ENCODE measurements around the gene SPPL2A.

Gene SPPL2A

DNA sequence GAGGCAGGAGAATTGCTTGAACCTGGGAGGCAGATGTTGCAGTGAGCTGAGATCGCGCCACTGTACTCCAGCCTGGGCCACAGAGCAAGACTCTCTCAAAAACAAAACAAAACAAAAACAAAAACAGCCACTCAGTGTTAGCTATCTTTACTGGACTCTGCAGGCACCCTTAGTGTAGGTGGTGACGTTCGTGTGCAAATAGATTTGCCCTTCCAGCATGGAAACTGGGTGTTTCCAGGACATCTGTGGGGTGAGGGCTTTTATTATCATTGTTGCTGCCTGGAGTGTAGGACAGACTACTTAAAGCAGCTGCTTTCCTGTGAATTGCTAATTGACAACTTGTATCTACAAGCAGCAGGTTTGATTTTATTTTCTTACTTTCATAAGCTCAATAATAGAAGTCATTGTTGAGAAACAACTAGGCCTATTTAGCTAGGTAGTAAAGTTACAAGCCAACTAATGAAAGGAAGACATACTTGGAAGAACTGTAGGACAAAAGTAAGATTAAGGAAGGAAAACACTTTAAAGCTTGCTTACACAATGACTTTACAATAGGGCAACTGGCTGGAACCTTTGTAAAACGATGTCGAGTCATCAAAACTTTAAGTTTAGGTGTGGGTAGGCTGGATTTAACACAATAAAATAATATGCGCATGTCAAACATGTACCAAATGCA is 25.4 kb upstream of the SPPL2A start:
- peaks cover 4% of the 10 kb centered on the region for H3K27me3 Mint-ChIP-seq (ENCODE audit: low read depth, poor library complexity)
- H3K36me3 Mint-ChIP-seq (ENCODE audit: low read depth) = no peaks in the 10 kb centered on the region
- H3K9me3 Mint-ChIP-seq = no peaks in the 10 kb centered on the region
- H3K27ac Mint-ChIP-seq = no peak overlapping the region
- no peak overlapping the region for H3K4me3 Mint-ChIP-seq
- TF ChIP-seq, protein P1, sequence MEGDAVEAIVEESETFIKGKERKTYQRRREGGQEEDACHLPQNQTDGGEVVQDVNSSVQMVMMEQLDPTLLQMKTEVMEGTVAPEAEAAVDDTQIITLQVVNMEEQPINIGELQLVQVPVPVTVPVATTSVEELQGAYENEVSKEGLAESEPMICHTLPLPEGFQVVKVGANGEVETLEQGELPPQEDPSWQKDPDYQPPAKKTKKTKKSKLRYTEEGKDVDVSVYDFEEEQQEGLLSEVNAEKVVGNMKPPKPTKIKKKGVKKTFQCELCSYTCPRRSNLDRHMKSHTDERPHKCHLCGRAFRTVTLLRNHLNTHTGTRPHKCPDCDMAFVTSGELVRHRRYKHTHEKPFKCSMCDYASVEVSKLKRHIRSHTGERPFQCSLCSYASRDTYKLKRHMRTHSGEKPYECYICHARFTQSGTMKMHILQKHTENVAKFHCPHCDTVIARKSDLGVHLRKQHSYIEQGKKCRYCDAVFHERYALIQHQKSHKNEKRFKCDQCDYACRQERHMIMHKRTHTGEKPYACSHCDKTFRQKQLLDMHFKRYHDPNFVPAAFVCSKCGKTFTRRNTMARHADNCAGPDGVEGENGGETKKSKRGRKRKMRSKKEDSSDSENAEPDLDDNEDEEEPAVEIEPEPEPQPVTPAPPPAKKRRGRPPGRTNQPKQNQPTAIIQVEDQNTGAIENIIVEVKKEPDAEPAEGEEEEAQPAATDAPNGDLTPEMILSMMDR (IDR thresholded peaks at IDR 0.05) = no peak
- DNase-seq = no peak
- peaks cover 20% of the 10 kb centered on the region for H3K4me1 Mint-ChIP-seq

DNA sequence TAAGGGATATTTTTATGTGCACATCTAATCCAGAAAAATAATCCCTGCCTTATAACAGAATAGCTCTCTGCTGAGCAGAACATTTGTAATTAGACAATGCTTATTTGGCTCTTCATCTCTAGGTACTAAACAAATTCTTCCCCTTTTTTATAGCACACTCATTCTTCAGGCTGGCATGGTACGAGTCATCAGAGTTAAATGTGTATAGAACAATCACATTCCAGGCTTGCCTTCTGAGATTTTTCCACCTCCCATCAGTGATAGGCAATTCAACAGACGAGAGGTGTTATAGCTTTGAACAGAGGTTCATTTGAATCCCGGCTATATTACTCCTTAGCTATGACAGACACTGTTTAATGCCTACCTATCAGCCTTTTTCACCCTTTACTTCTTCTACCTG is 21.4 kb upstream of the SPPL2A start:
- TF ChIP-seq, protein P1 (IDR thresholded peaks at IDR 0.05) = no peak
- Mint-ChIP-seq H3K27me3 (ENCODE audit: low read depth, poor library complexity) (peaks cover 4% of the 10 kb centered on the region), H3K36me3 (ENCODE audit: low read depth) (no peaks in the 10 kb centered on the region), H3K4me1 (peaks cover 17% of the 10 kb centered on the region), H3K27ac (no peak overlapping the region), H3K9me3 (no peaks in the 10 kb centered on the region), H3K4me3 (no peak overlapping the region)
- DNase-seq = no peak

DNA sequence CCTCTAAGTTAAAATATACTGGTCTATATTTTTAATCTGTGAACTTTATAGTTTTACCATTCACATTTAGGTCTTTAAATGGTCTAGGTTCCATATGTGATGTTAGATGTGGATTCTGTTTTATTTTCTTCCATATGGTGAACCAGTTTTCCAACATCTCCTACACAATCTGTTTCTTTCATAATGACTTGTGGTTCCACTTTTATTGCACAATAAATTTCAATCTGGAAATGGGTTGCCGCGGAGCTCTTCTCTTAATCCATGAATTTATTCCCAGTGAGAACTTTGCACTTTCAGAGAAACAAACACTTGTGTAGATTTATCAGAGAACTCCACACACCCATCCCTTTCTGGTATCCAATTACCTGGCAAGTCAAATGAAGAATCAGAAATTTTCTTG is 20.9 kb upstream of the SPPL2A start:
- no peak for DNase-seq
- TF ChIP-seq, protein P1 (IDR thresholded peaks at IDR 0.05) = no peak
- H3K9me3 Mint-ChIP-seq = no peaks in the 10 kb centered on the region
- H3K4me3 Mint-ChIP-seq = no peak overlapping the region
- peaks cover 4% of the 10 kb centered on the region for H3K27me3 Mint-ChIP-seq (ENCODE audit: low read depth, poor library complexity)
- H3K27ac Mint-ChIP-seq = no peak overlapping the region
- H3K4me1 Mint-ChIP-seq = peaks cover 14% of the 10 kb centered on the region
- H3K36me3 Mint-ChIP-seq (ENCODE audit: low read depth) = no peaks in the 10 kb centered on the region

DNA sequence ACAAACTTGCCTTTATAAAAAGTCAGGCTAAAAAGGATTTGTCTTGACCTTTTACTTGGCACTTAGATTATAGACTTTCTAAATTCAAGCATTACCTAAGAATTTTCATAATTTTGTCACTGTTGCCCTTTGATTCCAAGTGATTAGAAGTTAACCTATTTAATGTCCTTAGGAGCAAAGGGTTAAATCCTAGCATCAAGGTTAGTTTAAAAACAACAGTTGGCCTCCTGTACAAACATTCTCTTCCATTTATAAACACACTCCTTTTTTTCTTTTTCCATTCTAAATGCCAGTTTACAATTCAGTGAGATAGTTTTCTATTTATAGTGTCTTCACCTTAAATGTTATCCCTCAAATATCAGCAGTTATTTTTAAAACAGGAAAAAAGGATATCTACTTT is 18.4 kb upstream of the SPPL2A start:
- Mint-ChIP-seq H3K9me3 (no peaks in the 10 kb centered on the region), H3K27me3 (ENCODE audit: low read depth, poor library complexity) (peaks cover 4% of the 10 kb centered on the region), H3K4me3 (no peak overlapping the region), H3K36me3 (ENCODE audit: low read depth) (no peaks in the 10 kb centered on the region), H3K4me1 (no peaks in the 10 kb centered on the region), H3K27ac (no peak overlapping the region)
- TF ChIP-seq, protein P1 (IDR thresholded peaks at IDR 0.05) = no peak
- DNase-seq = no peak

DNA sequence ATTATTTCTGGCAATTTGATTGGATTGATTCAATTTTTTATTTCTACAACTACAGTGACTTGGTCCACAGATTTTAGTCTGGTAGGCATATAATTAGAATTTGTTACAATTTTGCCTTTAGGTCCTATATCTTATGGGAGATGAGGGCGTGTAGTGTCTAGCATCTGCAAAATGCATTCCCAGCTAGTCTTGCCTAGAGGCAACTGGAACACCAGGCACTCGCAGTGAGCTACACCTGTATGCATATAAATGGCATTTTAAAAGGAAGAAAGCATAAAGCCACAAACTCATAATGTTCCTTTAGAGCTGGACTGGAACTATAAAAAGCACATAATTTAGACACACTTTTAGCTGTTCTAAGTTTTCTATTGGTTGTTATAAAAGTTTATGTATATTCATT is 17.9 kb upstream of the SPPL2A start:
- H3K27ac Mint-ChIP-seq = no peak overlapping the region
- TF ChIP-seq, protein P1 (IDR thresholded peaks at IDR 0.05) = no peak
- DNase-seq = no peak

DNA sequence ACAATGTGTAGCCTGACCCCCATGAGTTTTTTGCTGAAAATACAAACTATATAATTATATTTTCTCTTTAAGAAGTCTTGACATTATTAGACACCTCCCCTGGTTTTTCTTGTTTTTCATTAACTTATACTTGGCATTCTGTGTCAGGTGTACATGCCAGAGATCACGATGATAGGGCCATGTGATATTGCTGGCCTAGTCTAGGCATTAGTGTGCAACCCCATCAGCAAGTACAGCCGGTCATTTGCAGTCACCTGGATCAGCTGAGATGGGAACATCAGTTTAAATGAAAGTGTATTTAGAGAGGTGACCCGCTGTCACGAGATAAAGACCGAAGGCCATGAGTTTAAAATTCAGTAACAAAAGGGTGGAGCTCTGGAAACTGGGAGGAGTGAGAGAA is 12.6 kb upstream of the SPPL2A start:
- H3K4me1 Mint-ChIP-seq = no peaks in the 10 kb centered on the region
- H3K4me3 Mint-ChIP-seq = no peak overlapping the region
- H3K36me3 Mint-ChIP-seq (ENCODE audit: low read depth) = no peaks in the 10 kb centered on the region

More for the DNA sequence above, 17.9 kb upstream of the SPPL2A start:
- Mint-ChIP-seq H3K4me1 (no peaks in the 10 kb centered on the region), H3K4me3 (no peak overlapping the region), H3K36me3 (ENCODE audit: low read depth) (no peaks in the 10 kb centered on the region), H3K27me3 (ENCODE audit: low read depth, poor library complexity) (peaks cover 4% of the 10 kb centered on the region), H3K9me3 (no peaks in the 10 kb centered on the region)

More for the DNA sequence above, 12.6 kb upstream of the SPPL2A start:
- H3K9me3 Mint-ChIP-seq = no peaks in the 10 kb centered on the region
- no peak for DNase-seq
- no peak overlapping the region for H3K27ac Mint-ChIP-seq
- H3K27me3 Mint-ChIP-seq (ENCODE audit: low read depth, poor library complexity) = no peaks in the 10 kb centered on the region
- TF ChIP-seq, protein P1 (IDR thresholded peaks at IDR 0.05) = no peak

Data from nephron progenitor cell (in vitro differentiated cells).